GM19455 (cell line): ENCODE measurements around the gene FAM184A.
"Not testable (repeated sequence)": the region's sequence is repeated elsewhere in the genome, so short reads cannot be mapped to it uniquely, and the experiment has no call there.

Source experiments
- ATAC-seq: cut with Tn5 transposase; IDR thresholded peaks from one replicate; pipeline ENCODE4 v1.9.1; 2021; ENCODE audit not compliant: unreplicated experiment

FAM184A gene

GRCh38 chr6:119097815-119098361 lies 19.4 kb upstream of the FAM184A start:
- not testable (repeated sequence) for ATAC-seq

GRCh38 chr6:119096721-119097565 lies 18.5 kb upstream of the FAM184A start:
- ATAC-seq: no peak

DNA sequence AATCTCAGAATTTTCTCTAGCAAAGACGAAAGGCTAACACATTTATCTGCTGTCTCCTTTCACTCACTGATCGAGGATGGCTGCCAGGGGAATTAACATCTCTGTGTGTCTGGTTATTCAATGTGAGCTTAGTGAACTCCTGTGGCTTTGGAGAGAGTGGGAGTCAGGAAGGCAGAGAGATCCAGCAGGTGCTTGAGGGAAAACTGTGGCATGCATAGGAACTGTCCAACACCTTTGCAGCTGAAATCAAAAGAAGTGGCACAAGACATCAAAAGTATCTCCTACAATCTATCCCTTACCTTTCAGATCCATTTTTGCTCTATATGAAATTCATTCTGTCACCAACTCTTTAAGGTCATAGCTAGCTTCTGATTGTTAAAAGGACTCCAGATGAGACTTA lies 11.8 kb upstream of the FAM184A start:
- ATAC-seq: no peak

- no peak for ATAC-seq
Observed at GRCh38 chr6:119084784-119085183, 6.3 kb upstream of the FAM184A start.

GRCh38 chr6:119083007-119083406 lies 4.5 kb upstream of the FAM184A start:
- no peak for ATAC-seq

GRCh38 chr6:119079283-119079809 lies 882 bp upstream of the FAM184A start:
- ATAC-seq: no peak

- ATAC-seq: peak; percentile 50
Observed at GRCh38 chr6:119077643-119078375, 655 bp downstream of the FAM184A start.

DNA sequence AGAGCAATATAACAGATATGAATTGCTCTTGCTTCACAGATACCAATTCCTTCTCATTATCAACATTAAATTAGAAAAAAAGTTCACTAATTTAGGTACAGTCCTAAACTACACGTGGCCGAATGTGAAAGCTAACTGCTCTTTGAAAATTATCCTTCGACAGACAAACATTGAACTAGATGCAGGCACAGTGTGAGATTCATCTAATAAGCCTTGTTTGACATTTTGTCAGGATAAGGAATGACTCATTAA lies 1.1 kb downstream of the FAM184A start:
- ATAC-seq: no peak

DNA sequence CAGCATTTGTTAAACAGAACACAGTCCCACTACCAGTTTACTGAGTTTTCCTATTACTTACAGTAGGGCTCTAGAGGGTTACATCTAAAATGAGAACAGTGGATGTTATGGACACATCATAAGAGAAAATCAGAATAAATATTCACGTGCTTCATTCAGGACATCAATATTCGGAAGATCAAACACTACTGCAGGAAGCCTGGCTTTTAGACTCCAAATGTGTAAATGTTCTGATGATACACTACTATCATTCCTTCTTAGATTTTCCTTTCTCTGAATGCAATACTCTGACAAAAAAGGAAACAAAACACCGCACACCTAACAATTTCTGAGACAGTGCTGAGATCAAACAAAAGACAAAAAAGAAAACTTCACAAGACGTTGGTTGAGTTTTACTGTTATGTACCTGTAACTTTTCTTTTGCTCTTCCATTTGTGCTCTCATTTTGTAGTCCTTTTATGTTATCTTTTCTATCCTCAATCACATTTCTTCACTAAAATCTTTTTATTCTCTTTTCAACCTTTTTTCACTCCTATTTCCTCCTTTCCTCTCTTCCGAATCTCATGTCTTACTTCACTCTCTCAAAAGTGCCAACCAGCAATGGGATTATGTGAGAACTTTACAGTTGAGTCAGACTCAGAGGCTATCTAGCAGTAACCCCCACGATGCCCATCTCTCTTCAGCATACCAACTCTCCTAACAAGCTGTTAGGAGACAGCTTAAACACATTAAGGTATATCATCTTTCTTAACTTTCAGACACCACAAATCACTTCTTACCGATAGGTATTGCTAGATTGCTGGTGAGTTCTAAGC lies 1.7 kb downstream of the FAM184A start:
- no peak for ATAC-seq

DNA sequence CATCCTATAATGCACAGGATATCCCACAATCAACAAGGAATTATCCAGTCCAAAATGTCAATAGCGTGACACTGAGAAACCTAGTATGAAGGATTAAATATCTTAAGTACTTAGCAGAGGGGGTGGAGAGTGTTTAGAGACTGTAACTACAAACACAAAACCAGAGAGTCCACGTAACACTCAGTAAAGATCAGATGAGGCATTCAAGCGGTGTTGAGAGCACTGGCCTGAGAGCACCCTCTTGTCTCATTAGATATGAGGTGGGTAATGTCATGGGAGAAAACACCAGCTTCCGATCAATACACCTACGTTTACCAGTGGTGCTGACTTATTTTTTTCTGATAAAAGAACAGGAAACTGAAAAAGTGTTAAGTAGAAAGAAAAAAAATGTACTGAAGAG lies 2.3 kb downstream of the FAM184A start:
- no peak for ATAC-seq

GRCh38 chr6:119075200-119075981 lies 3.1 kb downstream of the FAM184A start:
- no peak for ATAC-seq

DNA sequence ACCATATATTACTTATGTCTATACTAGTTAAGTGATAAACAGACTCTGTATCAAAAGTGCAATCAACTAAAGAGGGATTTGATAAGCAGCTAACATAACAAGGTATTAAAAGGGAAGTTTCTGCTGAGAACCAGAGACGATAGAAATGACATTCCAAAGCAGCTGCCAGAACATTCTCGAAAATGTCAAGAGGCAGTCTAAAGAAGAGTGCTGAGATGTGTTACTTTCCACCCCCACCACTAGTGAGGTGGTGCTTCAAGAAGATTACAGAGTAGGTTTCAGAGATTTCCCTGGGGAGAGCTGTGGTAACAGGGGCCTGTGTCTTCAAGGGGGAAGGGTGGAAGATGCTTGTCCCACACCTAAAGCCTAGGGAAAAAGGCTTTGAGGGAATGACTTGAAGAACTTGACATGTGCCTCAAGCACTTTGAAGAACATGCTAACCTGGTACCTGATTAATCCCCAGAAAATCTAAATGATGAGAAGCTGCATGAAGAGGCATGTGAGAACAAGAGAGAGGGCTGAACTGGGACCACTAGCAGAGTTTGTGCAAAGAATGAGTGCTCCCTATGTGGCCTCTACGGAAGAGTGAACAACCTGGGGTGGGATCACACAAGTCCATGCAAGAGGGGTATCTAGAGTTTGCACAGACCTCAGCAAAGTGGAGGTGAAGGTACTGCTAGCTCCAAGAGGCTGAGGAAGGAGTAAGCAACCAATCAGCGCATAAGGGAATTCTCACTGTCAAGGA lies 5.0 kb downstream of the FAM184A start:
- no peak for ATAC-seq

DNA sequence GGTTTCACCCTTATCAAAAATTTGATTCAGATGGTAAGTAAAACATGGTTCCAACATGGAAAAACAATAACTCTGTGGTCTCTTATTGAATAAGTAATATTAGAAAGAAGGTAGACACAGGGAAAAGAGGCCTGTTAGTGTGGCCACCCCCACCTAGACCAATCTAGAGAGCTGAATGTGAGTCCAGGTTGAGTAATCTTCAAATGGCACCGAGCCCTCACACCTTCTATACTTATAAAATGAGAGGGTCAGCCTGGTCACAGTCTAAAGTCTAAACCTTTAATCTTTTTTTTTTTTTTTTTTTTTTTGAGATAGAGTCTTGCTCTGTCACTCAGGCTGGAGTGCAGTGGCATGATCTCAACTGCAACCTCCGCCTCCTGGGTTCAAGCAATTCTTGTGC lies 6.9 kb downstream of the FAM184A start:
- no peak for ATAC-seq

DNA sequence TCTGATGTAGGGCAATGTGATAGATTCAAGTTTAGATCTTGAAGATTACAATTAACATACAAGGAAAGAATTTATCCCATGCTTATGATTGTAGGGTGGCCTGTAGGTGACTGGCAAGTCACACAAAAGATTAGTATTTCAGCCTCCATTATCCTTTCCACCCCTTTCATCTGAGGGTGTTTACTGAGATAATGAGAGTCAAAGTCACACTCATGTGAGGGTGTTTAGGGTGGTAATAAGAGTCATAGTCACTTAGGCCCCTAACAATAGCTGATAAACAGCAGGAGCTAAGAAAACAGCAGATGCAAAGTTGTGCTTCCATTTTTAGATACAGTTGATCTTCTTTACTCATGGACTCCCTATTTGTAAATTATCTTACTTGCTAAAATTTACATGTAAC lies 11.4 kb downstream of the FAM184A start:
- no peak for ATAC-seq

DNA sequence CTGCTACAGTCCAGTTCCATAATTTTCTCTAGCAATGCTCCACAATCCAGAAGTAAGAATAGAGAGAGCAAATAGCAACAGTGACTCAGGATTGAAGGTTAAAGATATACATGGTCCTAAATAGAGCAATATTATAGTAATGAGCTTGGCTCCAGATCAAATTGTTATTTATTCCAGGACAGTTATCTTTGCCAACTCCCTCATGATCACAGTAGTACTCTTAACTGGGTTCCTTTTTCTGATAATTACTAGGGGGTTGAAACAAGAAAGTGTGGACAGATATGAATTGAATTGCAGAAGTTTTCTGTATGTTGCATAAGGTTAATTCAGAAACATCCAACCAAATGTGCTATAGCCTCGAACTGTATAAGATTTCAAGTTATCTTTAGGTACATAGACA lies 11.9 kb downstream of the FAM184A start:
- ATAC-seq: no peak

- ATAC-seq: no peak
Observed at GRCh38 chr6:119065955-119066354, 12.5 kb downstream of the FAM184A start.

DNA sequence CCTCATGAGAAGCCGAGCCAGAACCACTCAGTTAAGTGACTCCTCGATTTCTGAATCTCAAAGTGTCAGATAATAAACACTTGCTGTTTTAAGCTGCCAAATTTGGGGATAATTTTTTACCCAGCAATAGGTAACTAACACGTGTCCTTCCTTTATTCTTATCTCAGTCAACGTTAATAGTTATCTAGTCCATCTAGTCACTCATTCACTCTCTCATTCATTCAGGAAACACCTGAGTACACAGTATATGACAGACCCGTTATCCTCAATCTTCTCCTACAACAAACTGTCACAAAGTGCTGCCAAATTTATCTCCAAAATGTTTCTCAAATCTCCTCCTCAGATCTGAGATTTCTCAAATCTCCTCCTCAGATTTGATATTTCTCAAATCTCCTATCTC lies 13.1 kb downstream of the FAM184A start:
- no peak for ATAC-seq

GRCh38 chr6:119063491-119063890 lies 15.0 kb downstream of the FAM184A start:
- ATAC-seq: no peak

DNA sequence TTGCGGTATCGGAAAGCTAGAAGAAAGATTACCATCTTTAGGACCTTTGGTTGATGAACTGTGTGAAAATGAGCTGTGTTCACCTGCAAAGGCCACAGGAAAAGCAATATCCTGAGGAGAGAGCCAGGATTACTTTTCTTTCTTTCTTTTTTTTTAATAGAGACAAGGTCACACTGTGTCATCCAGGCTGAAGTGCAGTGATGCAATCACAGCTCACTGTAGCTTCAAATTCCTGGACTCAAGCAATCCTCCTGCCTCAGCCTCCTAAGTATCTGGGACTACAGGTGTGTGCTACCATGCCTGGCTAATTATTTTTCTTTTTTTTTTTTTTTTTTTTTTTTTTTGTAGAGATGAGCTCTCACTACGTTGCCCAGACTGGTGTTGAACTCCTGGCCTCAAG lies 17.2 kb downstream of the FAM184A start:
- ATAC-seq: no peak
